HG02642 (cell line): ENCODE measurements around the gene EIF1.
"Not testable (repeated sequence)": the region's sequence is repeated elsewhere in the genome, so short reads cannot be mapped to it uniquely, and the experiment has no call there.

ENCODE experiments used
- ATAC-seq: cut with Tn5 transposase; IDR thresholded peaks from one replicate; pipeline ENCODE4 v1.9.1; 2021; ENCODE audit warnings: mild to moderate bottlenecking; ENCODE audit not compliant: unreplicated experiment, poor library complexity

The EIF1 gene

DNA sequence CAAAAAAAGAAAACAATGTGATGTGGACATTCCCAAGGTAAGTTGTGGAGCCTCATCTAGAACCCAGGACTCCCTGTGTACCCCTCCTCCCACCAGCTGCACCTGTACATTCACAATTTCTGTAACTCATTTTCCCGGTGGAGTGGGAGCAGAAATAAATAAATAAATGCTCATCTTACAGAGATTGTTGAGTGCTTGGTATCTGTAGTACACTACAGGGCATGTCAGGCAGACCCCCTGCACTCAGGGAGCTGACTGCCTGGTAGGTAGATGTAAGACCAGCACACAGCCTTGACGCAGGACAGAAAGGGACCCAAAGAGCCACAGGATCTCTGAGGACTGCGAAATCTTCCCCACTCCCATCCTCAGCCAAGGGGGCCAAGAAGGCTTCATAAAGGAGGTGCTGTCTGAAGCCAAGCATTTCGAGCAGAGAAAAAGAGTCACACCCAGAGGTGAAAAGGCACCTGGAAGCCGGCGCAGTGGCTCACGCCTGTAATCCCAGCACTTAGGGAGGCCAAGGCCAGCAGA, 6.5 kb downstream of the EIF1 start:
- no peak for ATAC-seq

- ATAC-seq = no peak
Measured at GRCh38 chr17:41695954-41696757, 7.5 kb downstream of the EIF1 start.

DNA sequence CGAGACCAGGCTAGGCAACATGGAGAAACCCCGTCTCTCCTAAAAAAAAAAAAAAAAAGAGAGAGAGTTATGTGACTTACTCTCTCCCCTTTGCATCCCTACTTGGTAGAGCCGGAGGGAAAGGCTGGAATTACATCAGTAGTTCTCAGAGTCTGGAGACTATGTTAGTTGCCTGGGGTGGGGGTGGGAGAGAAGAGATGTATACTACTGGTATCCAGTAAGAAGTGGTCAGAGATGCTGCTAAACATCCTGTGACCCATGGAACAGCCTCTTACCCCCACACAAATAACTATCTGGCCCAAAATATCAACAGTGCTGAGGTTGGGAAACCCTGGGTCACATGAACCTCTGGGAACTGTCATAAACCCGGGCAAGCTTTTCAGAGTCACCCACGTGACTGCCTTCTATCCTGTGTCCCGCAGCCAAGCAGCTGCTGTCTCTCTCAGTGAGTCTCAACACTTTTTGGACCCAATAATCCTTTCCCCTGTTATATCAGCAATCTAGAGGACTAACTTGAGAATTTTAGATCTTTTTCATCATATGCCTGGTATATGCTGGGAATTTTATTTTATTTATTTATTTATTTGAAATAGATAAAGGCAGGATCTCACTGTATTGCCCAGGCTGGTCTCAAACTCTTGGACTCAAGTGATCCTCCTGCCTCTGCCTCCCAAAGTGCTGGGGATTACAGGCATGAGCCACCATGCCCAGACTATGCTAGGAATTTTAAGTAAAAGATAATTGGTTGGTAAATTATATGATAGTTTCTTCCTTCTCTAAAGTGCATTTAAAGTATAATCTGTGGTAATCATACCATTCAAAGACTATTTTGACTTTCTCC, 8.7 kb downstream of the EIF1 start:
- ATAC-seq = no peak

DNA sequence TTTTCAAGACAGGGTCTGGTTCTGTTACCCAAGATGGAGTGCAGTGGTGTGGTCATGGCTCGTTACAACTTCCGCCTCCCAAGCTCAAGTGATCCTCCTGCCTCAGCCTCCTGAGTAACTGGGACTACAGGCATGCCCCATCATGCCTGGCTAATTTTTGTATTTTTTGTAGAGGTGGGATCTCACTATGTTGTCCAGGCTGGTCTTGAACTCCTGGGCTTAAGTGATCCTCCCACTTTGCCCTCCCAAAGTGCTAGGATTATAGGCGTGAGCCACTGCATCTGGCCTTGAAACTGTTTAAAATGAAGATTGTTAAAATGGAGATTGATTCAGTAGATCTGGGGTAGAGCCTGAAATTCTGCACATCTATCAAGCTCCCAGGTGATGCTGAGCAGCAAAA, 12.2 kb downstream of the EIF1 start:
- ATAC-seq = not testable (repeated sequence)

DNA sequence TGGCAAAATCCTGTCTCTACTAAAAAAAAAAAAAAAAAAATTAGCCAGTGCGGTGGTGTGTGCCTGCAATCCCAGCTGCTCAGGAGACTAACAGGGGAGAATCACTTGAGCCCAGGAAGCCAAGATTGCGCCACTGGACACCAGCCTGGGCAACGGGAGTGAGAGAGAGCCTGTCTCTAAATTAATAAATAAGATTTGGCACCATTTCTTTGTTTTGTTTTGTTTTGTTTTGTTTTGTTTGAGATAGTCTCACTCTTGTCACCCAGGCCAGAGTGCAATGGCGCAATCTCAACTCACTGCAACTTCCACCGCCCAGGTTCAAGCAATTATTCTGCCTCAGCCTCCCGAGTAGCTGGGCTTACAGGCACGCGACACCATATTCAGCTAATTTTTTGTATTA, 14.0 kb downstream of the EIF1 start:
- ATAC-seq = no peak

DNA sequence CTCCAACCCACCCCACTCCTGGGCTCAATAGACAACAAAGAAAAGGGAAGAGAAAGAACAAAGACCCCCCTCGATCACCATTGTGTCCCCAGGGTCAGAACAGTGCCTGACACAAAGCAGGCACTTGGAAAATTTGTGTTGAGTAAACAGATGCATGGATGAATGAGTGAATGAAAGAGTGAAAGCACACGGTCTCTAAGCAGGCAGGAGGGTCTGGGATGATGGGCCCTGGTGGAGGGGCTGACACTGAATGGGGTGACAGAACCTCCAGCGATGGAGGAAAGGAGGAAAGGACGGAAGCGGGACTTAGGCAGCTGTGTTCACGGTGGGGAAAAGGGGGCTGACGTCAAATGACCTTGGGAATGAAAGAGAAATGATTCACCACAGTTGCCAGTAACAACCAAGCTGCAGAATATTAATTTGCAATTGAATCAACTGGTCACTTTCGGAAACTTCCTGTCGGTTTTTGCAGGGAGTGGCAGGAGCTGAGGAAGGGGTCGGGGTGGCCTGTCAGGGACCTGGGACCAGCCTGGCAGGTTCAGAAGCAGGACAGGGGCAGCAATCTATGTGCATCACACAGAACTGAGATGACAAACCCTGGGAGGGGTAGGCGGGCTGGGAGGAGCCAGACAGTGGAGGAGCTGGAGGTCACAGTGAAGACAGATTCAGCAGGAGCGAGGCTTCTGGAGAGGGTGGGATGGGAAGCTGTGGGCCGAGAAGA, 16.7 kb downstream of the EIF1 start:
- no peak for ATAC-seq

- no peak for ATAC-seq
Measured at GRCh38 chr17:41707803-41708669, 19.4 kb downstream of the EIF1 start.

DNA sequence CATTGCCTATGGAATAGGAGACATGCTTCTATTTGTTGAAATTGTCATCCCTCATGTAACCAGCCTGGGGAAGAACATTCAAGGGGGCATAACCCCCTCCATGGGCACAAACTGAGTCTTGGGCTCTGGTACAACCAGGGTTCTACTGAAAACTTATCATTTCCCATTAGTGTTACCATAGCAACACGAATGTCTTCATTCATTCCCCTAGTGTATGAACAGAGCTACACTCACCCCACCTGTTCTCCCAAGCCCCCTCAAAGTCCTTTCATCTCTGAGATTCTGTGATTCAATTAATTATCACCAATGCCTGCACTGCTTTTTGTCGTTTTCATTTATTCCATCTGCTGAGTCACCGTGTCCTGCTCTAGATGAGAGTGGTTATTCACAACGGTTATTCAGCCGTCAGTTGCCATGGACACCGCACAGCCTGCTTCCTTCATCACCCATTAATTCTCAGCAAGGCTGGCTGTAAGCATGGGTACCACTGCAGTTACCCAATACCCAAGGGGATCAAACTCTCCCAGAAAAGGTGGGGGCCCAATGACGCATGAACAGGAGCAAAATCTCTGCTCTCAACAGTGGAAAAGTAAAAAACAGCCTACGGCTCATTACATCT, 21.9 kb downstream of the EIF1 start:
- ATAC-seq = no peak

DNA sequence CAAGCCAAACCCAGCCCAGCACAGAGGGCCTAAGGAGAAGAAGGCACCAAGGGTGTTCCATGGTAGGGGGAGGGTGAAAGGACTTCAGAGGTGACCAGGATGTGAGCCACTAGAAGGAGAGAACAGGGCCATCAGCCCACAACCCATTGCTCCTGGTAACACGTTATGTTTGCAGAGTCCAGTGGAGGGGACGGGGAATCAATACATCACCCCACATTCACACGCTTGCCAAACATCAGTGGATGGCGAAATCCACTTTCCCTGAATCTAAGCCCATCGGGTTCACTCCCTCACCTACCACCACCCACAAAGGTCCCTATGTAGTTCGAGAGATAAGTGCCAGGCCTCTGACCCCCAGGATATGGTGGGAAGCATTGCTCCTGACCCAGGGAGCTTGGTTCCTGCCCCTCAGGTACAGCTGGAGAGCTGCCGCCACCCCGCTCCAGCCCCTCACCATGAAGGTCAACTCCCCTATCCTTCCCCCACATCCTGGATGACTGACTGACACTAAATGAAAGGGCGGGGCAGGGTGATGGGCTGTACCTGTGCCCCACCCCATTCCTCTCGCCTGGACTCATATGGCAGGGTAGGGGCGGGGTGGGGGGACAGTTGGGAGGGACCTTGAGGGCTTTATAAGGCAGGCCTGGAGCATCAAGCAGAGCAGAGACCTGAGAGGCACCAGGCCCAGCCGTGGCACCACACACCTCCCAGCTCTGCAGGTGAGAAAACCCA, 23.1 kb downstream of the EIF1 start, which contains the start of gene GAST:
TSS of gene GAST (plus strand) at position 663 of the 732 bp plus-strand sequence. CDS start 3,106 bp downstream, outside the sequence.
- ATAC-seq = no peak

GRCh38 chr17:41717408-41718286, 29.0 kb downstream of the EIF1 start:
- ATAC-seq = no peak

- no peak for ATAC-seq
Measured at GRCh38 chr17:41718287-41718645, 29.6 kb downstream of the EIF1 start.

GRCh38 chr17:41722231-41722630, 33.5 kb downstream of the EIF1 start:
- ATAC-seq = no peak

DNA sequence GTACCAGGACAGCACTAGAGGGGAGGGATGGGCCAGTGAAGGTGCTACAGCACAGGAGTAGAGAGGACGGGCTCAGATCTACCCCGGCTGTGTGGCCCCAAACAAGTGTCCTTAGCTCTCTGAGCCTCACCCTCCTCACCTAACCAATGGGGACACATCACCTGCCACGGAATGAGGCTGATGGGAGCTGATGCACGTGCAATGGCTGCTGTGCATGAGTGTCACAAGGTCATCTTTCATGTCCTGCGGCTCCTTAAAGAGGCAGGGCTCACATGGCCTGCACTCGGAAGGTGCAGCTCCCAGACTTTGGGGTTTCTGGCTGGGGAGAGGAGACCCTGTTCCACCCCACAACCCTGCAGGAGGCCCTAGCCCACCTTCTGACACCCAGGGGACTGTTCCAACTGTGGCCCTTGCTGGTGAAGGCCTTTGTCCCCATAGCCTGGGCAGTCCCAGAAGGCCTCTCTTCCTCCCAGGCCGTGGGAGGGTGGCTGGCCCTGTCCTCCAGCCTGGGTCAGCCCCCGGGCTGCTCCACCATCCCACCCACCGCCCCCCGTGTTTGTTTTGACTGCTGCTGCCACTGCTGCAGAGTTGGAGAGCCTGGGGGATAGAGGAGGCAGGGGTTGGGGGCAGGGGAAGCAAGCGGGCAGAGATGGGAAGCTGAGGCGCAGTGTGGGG, 35.3 kb downstream of the EIF1 start:
- ATAC-seq = no peak

DNA sequence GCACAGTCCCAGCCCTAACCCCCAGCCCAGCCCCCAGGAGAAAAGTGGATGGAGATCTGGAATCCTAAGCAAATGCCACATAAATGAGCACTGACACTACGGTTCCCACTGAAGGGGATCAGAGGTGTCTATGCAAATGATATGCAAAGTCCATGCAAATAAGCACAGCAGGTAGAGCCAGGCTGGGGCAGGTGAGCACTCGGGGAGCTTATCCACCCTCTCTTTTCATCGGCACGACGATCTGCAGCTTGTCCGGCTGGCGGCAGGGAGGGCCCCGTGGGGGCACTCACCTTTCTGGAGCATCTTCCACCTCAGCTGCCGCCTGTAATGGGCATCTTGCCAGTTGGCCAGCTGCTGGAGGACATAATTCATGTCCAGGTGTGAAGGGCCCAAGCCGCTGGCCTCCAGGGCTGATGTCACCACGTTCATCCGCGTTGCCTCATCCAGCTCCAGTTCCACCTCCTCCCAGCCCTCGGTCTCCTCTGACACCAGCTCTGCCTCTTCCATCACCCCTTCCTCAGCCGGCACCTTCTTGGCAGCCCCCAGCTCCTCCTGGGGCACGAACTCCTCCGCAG, 35.9 kb downstream of the EIF1 start:
- ATAC-seq = no peak

DNA sequence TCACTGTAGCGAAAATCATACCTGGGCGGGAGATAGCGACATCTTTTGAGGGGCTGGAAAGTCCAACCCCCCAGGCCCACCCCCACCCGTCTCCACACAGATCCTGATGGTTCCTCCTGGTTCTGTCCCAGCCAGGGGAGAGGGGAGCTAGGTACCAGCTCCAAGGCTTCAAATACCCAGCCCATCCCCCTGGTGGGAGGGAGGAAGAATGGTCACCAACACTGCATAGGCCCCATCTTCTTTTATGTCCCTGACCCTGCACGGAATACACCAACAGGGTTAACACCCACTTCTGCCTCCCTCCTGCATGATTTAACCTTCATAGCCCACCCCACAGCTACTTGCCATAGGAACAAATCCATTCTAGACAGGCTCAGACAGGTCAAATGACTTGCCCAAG, 36.4 kb downstream of the EIF1 start:
- ATAC-seq = no peak

- ATAC-seq = no peak
Measured at GRCh38 chr17:41728056-41728455, 39.4 kb downstream of the EIF1 start.

GRCh38 chr17:41730479-41730878, 41.8 kb downstream of the EIF1 start:
- ATAC-seq = no peak
